OCI-LY7 (cell line): ENCODE measurements around the gene SPTB. TPM values are rescaled to one million over a fixed set of nuclear protein-coding genes. Genes with fewer than 3 reads are reported as not detected.

Experiments
- BruUV-seq: library from RNA; stranded (reverse); fragments of 400-500 nt; replicated peaks from 2 replicates; lab custom pipeline; 2021; lab: Mats Ljungman, UMichigan
- CTCF ChIA-PET: fragments of 300-600 bp; sonication (Branson Sonifier 250); formaldehyde crosslinking; loops from one replicate; lab custom pipeline; 2022; ENCODE audit warnings: antibody characterized with exemption; ENCODE audit not compliant: unreplicated experiment; lab: Charles Lee
- POLR2A ChIA-PET: fragments of 300-600 bp; sonication (Branson Sonifier 250); formaldehyde crosslinking; loops from one replicate; lab custom pipeline; 2022; ENCODE audit warnings: antibody characterized with exemption; lab: Charles Lee
- DNase-seq: peaks from one replicate; pipeline ENCODE4 v3.0.0-alpha.2; 2015; ENCODE audit warnings: low spot score
- H2AFZ ChIP-seq: fragments of 200-600 bp; sonication (generic), shearing (Covaris generic); 2 replicates; pipeline ENCODE4 v1.6.1; 2014; ENCODE audit warnings: mild to moderate bottlenecking, antibody characterized with exemption, low read length, moderate library complexity
- H3K27ac ChIP-seq: fragments of 200-600 bp; sonication (generic); 2 replicates; pipeline ENCODE4 v1.5.1; 2014; ENCODE audit warnings: mixed run types, low read depth, mild to moderate bottlenecking, moderate library complexity, low read length, inconsistent platforms; ENCODE audit not compliant: poor library complexity, severe bottlenecking
- H3K36me3 ChIP-seq: fragments of 200-600 bp; sonication (generic); 2 replicates; pipeline ENCODE4 v1.6.1; 2014; ENCODE audit warnings: mild to moderate bottlenecking, antibody characterized with exemption, low read length, moderate library complexity, mixed read lengths; ENCODE audit not compliant: insufficient read depth
- H3K4me1 ChIP-seq: fragments of 200-600 bp; sonication (generic); 2 replicates; pipeline ENCODE4 v1.5.1; 2014; ENCODE audit warnings: mild to moderate bottlenecking, low read length; ENCODE audit not compliant: insufficient read depth, poor library complexity, severe bottlenecking
- H3K4me2 ChIP-seq: fragments of 200-600 bp; sonication (generic); 2 replicates; pipeline ENCODE4 v1.6.1; 2014; ENCODE audit warnings: mild to moderate bottlenecking, low read length
- H3K4me3 ChIP-seq: fragments of 200-600 bp; sonication (generic); 2 replicates; pipeline ENCODE4 v1.5.1; 2014; ENCODE audit warnings: mild to moderate bottlenecking, low read depth, low read length; ENCODE audit not compliant: poor library complexity, severe bottlenecking
- H3K79me2 ChIP-seq: fragments of 200-600 bp; sonication (generic); 2 replicates; pipeline ENCODE4 v1.6.1; 2016; ENCODE audit warnings: low read depth, mild to moderate bottlenecking, low read length, moderate library complexity, mixed read lengths; ENCODE audit not compliant: insufficient read depth
- H3K9me2 ChIP-seq: fragments of 200-600 bp; sonication (generic); 2 replicates; pipeline ENCODE4 v1.6.1; 2016; ENCODE audit warnings: mild to moderate bottlenecking, low read length, mixed read lengths; ENCODE audit not compliant: insufficient read depth
- H3K9me3 ChIP-seq: fragments of 200-600 bp; sonication (generic); 2 replicates; pipeline ENCODE4 v1.6.1; 2014; ENCODE audit warnings: mild to moderate bottlenecking, mixed run types, low read length, mixed read lengths
- H4K20me1 ChIP-seq: fragments of 200-600 bp; sonication (generic); 2 replicates; pipeline ENCODE4 v1.6.1; 2014; ENCODE audit warnings: mild to moderate bottlenecking, antibody characterized with exemption, low read length, moderate library complexity, mixed read lengths; ENCODE audit not compliant: insufficient read depth
- EZH2phosphoT487 ChIP-seq: fragments of 200-600 bp; sonication (generic); IDR thresholded peaks from 2 replicates; pipeline ENCODE4 v1.6.1; 2018; ENCODE audit warnings: low read depth, borderline replicate concordance, mild to moderate bottlenecking, mixed run types, antibody characterized with exemption, low read length, moderate library complexity, mixed read lengths
- intact Hi-C: fragments of 100-400 bp; cut with micrococcal nuclease; formaldehyde crosslinking; loops from one replicate; pipeline ENCODE4 v1.10.0; 2022; ENCODE audit not compliant: unreplicated experiment
- total RNA-seq, 2 experiments: library from RNA; depleted of rRNA in 1 of 2; stranded (reverse); fragments of >200 nt in 1 of 2; shearing (Covaris generic) in 1 of 2; gene quantifications; 2 replicates each; pipeline ENCODE4 v1.2.3, GENCODE V29; 2014 to 2022
- TF ChIP-seq, protein P1 (sequence below): fragments of 200-600 bp; sonication (generic); conservative IDR thresholded peaks from 2 replicates; pipeline ENCODE4 v1.5.1; 2014; ENCODE audit warnings: mild to moderate bottlenecking, antibody characterized with exemption, low read length, moderate library complexity, mixed read lengths

SPTB gene
- total RNA-seq, 2 experiments from 2014 or later: not detected

DNA sequence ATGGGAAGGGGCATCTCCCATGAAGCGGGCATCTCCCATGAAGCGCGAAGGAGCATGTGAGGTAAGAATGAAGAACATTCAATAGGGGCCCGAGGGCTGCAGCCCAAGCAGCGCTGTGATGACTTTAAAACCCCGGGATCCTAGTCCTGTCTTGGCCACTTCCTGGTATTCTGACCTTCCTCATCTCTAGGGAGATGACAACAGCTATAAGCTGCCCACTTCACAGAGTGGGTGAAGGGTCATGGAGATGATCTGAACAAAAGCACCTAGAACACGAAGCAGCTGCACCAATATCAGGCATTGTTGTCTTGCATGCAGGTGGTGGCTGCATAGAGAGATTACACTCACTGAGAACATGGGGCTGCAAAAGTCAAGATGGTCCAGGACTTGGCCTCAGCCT is 64.5 kb downstream of the SPTB start:
- Histone ChIP-seq H3K9me3 (no peaks in the 10 kb centered on the region), H3K27ac (no peak overlapping the region), H3K79me2 (no peaks in the 10 kb centered on the region), H3K4me2 (no peak overlapping the region), H3K4me1 (no peaks in the 10 kb centered on the region), H4K20me1 (no peaks in the 10 kb centered on the region), H3K4me3 (no peak overlapping the region), H2AFZ (no peak overlapping the region), H3K36me3 (no peaks in the 10 kb centered on the region), H3K9me2 (no peaks in the 10 kb centered on the region)
- DNase-seq: no peak
- intact Hi-C loops: no loop called here
- ChIA-PET POLR2A (no interaction called here), CTCF (no interaction called here)
- BruUV-seq: no TSS peak
- TF ChIP-seq EZH2phosphoT487: no peak
- TF ChIP-seq, protein P1, sequence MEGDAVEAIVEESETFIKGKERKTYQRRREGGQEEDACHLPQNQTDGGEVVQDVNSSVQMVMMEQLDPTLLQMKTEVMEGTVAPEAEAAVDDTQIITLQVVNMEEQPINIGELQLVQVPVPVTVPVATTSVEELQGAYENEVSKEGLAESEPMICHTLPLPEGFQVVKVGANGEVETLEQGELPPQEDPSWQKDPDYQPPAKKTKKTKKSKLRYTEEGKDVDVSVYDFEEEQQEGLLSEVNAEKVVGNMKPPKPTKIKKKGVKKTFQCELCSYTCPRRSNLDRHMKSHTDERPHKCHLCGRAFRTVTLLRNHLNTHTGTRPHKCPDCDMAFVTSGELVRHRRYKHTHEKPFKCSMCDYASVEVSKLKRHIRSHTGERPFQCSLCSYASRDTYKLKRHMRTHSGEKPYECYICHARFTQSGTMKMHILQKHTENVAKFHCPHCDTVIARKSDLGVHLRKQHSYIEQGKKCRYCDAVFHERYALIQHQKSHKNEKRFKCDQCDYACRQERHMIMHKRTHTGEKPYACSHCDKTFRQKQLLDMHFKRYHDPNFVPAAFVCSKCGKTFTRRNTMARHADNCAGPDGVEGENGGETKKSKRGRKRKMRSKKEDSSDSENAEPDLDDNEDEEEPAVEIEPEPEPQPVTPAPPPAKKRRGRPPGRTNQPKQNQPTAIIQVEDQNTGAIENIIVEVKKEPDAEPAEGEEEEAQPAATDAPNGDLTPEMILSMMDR: no peak

DNA sequence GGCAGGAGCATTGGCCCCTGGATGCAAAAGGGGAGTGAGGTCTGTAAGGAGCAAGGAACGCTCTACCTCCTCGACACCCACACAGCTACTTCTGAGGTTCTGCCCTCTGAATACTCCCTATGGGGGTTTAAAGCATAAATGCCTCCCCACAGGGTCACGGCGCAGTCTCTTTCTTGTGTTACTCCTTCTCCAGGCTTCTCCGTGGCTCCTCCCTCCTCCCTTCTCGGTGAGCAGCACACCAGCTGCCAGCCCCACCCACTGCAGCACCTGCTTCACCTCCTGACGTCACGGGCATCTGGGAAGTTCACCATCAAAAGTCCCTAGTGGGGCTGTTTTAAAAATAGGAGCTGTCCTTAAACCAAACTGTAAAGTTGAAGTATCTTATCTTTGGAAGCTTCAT is 67.3 kb downstream of the SPTB start:
- peak; percentile 16 for DNase-seq
- Histone ChIP-seq H3K9me3 (no peaks in the 10 kb centered on the region), H3K79me2 (no peaks in the 10 kb centered on the region), H3K36me3 (no peaks in the 10 kb centered on the region), H3K4me3 (no peak overlapping the region), H3K4me1 (no peaks in the 10 kb centered on the region), H3K4me2 (no peak overlapping the region), H3K27ac (no peak overlapping the region), H3K9me2 (no peaks in the 10 kb centered on the region), H4K20me1 (no peaks in the 10 kb centered on the region), H2AFZ (no peak overlapping the region)
- intact Hi-C loops: no loop called here
- BruUV-seq: no TSS peak
- no peak for TF ChIP-seq EZH2phosphoT487
- CTCF ChIA-PET: no interaction called here
- POLR2A ChIA-PET: interaction anchor here (0.6 kb wide), 1 partner anchor 526 kb away, joined by 4 read pairs; no protein-coding TSS in a partner anchor

DNA sequence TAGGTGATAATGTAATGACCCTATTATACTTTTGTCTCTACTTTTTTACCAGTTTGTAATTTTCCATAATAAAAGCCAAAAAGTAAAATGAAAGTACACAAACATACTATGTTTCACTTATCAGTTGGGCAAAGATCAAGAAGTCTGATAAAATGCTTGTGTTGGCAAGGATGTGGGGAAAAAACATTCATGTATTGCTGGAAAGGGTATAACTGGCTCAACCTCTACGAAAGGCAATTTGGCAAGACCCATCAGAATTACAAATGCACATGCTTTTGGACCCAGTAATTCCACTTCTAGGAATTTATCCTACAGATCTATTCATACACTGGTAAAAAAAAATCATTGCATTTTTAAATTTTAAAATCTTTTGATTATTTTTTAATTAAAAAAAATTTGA is 68.0 kb downstream of the SPTB start:
- no peak overlapping the region for H3K4me2 ChIP-seq
- no peaks in the 10 kb centered on the region for H3K36me3 ChIP-seq
- H2AFZ ChIP-seq: no peak overlapping the region
- no peak for TF ChIP-seq EZH2phosphoT487
- TF ChIP-seq, protein P1: no peak
- ChIA-PET CTCF (no interaction called here), POLR2A (interaction anchor here (0.6 kb wide), 1 partner anchor 525 kb away, joined by 4 read pairs; no protein-coding TSS in a partner anchor)
- H3K27ac ChIP-seq: no peak overlapping the region
- no TSS peak for BruUV-seq
- H4K20me1 ChIP-seq: no peaks in the 10 kb centered on the region
- no peaks in the 10 kb centered on the region for H3K79me2 ChIP-seq
- intact Hi-C loops: no loop called here
- H3K9me2 ChIP-seq: no peaks in the 10 kb centered on the region
- H3K4me1 ChIP-seq: no peaks in the 10 kb centered on the region
- DNase-seq: no peak
- no peaks in the 10 kb centered on the region for H3K9me3 ChIP-seq
- H3K4me3 ChIP-seq: no peak overlapping the region
